ENCODE measurements around the gene PPM1B.

DNA sequence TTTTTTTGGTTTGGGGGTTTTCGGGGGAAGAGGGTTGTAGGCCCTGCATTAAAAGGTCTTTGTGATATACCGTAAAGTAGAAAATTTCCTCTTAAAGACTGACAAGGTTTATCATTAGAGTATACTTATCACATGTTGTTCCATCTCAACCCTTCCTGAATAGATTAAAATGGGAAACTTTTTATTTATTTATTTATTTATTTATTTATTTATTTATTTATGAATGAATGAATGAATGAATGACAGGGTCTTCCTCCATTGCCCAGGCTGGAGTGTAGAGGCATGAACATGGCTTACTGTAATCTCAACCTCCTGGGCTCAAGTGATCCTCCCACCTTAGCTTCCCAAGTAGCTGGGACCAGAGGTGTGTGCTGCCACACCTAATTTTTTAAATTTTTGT is 58.1 kb downstream of the PPM1B start:
- TF ChIP-seq MTA3 (IDR thresholded peaks at IDR 0.05; ENCODE audit: borderline replicate concordance, low read length) = no peak
- no peak for TF ChIP-seq GABPA (IDR thresholded peaks at IDR 0.05; ENCODE audit: low read depth)
- TF ChIP-seq CEBPB (IDR thresholded peaks at IDR 0.05; ENCODE audit: borderline replicate concordance in 1 of 2, low read depth in 2 of 2, low read length in 2 of 2) = no peak
- TF ChIP-seq, protein P1, sequence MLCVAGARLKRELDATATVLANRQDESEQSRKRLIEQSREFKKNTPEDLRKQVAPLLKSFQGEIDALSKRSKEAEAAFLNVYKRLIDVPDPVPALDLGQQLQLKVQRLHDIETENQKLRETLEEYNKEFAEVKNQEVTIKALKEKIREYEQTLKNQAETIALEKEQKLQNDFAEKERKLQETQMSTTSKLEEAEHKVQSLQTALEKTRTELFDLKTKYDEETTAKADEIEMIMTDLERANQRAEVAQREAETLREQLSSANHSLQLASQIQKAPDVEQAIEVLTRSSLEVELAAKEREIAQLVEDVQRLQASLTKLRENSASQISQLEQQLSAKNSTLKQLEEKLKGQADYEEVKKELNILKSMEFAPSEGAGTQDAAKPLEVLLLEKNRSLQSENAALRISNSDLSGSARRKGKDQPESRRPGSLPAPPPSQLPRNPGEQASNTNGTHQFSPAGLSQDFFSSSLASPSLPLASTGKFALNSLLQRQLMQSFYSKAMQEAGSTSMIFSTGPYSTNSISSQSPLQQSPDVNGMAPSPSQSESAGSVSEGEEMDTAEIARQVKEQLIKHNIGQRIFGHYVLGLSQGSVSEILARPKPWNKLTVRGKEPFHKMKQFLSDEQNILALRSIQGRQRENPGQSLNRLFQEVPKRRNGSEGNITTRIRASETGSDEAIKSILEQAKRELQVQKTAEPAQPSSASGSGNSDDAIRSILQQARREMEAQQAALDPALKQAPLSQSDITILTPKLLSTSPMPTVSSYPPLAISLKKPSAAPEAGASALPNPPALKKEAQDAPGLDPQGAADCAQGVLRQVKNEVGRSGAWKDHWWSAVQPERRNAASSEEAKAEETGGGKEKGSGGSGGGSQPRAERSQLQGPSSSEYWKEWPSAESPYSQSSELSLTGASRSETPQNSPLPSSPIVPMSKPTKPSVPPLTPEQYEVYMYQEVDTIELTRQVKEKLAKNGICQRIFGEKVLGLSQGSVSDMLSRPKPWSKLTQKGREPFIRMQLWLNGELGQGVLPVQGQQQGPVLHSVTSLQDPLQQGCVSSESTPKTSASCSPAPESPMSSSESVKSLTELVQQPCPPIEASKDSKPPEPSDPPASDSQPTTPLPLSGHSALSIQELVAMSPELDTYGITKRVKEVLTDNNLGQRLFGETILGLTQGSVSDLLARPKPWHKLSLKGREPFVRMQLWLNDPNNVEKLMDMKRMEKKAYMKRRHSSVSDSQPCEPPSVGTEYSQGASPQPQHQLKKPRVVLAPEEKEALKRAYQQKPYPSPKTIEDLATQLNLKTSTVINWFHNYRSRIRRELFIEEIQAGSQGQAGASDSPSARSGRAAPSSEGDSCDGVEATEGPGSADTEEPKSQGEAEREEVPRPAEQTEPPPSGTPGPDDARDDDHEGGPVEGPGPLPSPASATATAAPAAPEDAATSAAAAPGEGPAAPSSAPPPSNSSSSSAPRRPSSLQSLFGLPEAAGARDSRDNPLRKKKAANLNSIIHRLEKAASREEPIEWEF (IDR thresholded peaks at IDR 0.05; ENCODE audit: insufficient replicate concordance, low read depth, low read length) = no peak
- TF ChIP-seq, protein P2, sequence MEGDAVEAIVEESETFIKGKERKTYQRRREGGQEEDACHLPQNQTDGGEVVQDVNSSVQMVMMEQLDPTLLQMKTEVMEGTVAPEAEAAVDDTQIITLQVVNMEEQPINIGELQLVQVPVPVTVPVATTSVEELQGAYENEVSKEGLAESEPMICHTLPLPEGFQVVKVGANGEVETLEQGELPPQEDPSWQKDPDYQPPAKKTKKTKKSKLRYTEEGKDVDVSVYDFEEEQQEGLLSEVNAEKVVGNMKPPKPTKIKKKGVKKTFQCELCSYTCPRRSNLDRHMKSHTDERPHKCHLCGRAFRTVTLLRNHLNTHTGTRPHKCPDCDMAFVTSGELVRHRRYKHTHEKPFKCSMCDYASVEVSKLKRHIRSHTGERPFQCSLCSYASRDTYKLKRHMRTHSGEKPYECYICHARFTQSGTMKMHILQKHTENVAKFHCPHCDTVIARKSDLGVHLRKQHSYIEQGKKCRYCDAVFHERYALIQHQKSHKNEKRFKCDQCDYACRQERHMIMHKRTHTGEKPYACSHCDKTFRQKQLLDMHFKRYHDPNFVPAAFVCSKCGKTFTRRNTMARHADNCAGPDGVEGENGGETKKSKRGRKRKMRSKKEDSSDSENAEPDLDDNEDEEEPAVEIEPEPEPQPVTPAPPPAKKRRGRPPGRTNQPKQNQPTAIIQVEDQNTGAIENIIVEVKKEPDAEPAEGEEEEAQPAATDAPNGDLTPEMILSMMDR (IDR thresholded peaks at IDR 0.05 in 2 of 3, conservative IDR thresholded peaks at IDR 0.05 in 1 of 3; ENCODE audit: control insufficient read depth in 2 of 3, extremely low read depth in 1 of 3, insufficient read depth in 1 of 3, low read depth in 3 of 3, low read length in 3 of 3) = no peak
- no peak for TF ChIP-seq EZH2 (IDR thresholded peaks at IDR 0.05; ENCODE audit: borderline replicate concordance, control insufficient read depth, low read depth, low read length)
- TF ChIP-seq RCOR1 (conservative IDR thresholded peaks at IDR 0.05; ENCODE audit: low read depth, low read length) = no peak
- no peak for TF ChIP-seq EGR1 (IDR thresholded peaks at IDR 0.05; ENCODE audit: borderline replicate concordance in 1 of 2, low read depth in 2 of 2, low read length in 2 of 2)
- TF ChIP-seq, protein P3, sequence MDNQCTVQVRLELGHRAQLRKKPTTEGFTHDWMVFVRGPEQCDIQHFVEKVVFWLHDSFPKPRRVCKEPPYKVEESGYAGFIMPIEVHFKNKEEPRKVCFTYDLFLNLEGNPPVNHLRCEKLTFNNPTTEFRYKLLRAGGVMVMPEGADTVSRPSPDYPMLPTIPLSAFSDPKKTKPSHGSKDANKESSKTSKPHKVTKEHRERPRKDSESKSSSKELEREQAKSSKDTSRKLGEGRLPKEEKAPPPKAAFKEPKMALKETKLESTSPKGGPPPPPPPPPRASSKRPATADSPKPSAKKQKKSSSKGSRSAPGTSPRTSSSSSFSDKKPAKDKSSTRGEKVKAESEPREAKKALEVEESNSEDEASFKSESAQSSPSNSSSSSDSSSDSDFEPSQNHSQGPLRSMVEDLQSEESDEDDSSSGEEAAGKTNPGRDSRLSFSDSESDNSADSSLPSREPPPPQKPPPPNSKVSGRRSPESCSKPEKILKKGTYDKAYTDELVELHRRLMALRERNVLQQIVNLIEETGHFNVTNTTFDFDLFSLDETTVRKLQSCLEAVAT (IDR thresholded peaks at IDR 0.05) = no peak
- no peak for TF ChIP-seq ESRRA (IDR thresholded peaks at IDR 0.05; ENCODE audit: low read length)
- TF ChIP-seq, protein P4, sequence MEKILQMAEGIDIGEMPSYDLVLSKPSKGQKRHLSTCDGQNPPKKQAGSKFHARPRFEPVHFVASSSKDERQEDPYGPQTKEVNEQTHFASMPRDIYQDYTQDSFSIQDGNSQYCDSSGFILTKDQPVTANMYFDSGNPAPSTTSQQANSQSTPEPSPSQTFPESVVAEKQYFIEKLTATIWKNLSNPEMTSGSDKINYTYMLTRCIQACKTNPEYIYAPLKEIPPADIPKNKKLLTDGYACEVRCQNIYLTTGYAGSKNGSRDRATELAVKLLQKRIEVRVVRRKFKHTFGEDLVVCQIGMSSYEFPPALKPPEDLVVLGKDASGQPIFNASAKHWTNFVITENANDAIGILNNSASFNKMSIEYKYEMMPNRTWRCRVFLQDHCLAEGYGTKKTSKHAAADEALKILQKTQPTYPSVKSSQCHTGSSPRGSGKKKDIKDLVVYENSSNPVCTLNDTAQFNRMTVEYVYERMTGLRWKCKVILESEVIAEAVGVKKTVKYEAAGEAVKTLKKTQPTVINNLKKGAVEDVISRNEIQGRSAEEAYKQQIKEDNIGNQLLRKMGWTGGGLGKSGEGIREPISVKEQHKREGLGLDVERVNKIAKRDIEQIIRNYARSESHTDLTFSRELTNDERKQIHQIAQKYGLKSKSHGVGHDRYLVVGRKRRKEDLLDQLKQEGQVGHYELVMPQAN (conservative IDR thresholded peaks at IDR 0.05) = no peak
- no peak for TF ChIP-seq TCF12 (IDR thresholded peaks at IDR 0.05; ENCODE audit: low read depth, low read length)
- TF ChIP-seq, protein P5, sequence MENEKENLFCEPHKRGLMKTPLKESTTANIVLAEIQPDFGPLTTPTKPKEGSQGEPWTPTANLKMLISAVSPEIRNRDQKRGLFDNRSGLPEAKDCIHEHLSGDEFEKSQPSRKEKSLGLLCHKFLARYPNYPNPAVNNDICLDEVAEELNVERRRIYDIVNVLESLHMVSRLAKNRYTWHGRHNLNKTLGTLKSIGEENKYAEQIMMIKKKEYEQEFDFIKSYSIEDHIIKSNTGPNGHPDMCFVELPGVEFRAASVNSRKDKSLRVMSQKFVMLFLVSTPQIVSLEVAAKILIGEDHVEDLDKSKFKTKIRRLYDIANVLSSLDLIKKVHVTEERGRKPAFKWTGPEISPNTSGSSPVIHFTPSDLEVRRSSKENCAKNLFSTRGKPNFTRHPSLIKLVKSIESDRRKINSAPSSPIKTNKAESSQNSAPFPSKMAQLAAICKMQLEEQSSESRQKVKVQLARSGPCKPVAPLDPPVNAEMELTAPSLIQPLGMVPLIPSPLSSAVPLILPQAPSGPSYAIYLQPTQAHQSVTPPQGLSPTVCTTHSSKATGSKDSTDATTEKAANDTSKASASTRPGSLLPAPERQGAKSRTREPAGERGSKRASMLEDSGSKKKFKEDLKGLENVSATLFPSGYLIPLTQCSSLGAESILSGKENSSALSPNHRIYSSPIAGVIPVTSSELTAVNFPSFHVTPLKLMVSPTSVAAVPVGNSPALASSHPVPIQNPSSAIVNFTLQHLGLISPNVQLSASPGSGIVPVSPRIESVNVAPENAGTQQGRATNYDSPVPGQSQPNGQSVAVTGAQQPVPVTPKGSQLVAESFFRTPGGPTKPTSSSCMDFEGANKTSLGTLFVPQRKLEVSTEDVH (IDR thresholded peaks at IDR 0.05; ENCODE audit: low read depth, partially characterized antibody) = no peak
- TF ChIP-seq, protein P6, sequence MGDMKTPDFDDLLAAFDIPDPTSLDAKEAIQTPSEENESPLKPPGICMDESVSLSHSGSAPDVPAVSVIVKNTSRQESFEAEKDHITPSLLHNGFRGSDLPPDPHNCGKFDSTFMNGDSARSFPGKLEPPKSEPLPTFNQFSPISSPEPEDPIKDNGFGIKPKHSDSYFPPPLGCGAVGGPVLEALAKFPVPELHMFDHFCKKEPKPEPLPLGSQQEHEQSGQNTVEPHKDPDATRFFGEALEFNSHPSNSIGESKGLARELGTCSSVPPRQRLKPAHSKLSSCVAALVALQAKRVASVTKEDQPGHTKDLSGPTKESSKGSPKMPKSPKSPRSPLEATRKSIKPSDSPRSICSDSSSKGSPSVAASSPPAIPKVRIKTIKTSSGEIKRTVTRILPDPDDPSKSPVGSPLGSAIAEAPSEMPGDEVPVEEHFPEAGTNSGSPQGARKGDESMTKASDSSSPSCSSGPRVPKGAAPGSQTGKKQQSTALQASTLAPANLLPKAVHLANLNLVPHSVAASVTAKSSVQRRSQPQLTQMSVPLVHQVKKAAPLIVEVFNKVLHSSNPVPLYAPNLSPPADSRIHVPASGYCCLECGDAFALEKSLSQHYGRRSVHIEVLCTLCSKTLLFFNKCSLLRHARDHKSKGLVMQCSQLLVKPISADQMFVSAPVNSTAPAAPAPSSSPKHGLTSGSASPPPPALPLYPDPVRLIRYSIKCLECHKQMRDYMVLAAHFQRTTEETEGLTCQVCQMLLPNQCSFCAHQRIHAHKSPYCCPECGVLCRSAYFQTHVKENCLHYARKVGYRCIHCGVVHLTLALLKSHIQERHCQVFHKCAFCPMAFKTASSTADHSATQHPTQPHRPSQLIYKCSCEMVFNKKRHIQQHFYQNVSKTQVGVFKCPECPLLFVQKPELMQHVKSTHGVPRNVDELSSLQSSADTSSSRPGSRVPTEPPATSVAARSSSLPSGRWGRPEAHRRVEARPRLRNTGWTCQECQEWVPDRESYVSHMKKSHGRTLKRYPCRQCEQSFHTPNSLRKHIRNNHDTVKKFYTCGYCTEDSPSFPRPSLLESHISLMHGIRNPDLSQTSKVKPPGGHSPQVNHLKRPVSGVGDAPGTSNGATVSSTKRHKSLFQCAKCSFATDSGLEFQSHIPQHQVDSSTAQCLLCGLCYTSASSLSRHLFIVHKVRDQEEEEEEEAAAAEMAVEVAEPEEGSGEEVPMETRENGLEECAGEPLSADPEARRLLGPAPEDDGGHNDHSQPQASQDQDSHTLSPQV (IDR thresholded peaks at IDR 0.05) = no peak

Measured in GM12878 (cell line).